Endodermal cell (in vitro differentiated cells): Measurements from ENCODE around the gene ADCY10. TPM values are rescaled to one million over a fixed set of nuclear protein-coding genes. Genes with fewer than 3 reads are reported as not detected.

ENCODE experiments used
- DNase-seq: peaks from one replicate; pipeline ENCODE4 v3.0.0-alpha.2; 2017
- H3K27ac ChIP-seq: 2 replicates; pipeline ENCODE4 v1.5.1; 2013; ENCODE audit warnings: mild to moderate bottlenecking, low read depth, low read length, moderate library complexity
- H3K27me3 ChIP-seq: 2 replicates; pipeline ENCODE4 v1.6.1; 2013; ENCODE audit warnings: mild to moderate bottlenecking, low read length, moderate library complexity; ENCODE audit not compliant: insufficient read depth, control insufficient read depth, poor library complexity, severe bottlenecking
- H3K36me3 ChIP-seq: 2 replicates; pipeline ENCODE4 v1.7.0; 2013; ENCODE audit warnings: mild to moderate bottlenecking, low read length, moderate library complexity; ENCODE audit not compliant: control insufficient read depth, insufficient read depth
- H3K4me1 ChIP-seq: one replicate; pipeline ENCODE4 v1.7.0; 2013; ENCODE audit warnings: low read length; ENCODE audit not compliant: control insufficient read depth, insufficient read depth
- H3K4me3 ChIP-seq: 2 replicates; pipeline ENCODE4 v1.5.1; 2013; ENCODE audit warnings: mild to moderate bottlenecking, low read length, moderate library complexity
- H3K9ac ChIP-seq: 2 replicates; pipeline ENCODE4 v1.6.1; 2013; ENCODE audit warnings: mild to moderate bottlenecking, low read length, moderate library complexity; ENCODE audit not compliant: poor library complexity, severe bottlenecking; ENCODE audit errors: extremely low read depth
- H3K9me3 ChIP-seq: 2 replicates; pipeline ENCODE4 v1.6.1; 2013; ENCODE audit warnings: mild to moderate bottlenecking, low read length, moderate library complexity; ENCODE audit not compliant: control insufficient read depth
- H3K27ac Mint-ChIP-seq: 2 replicates; pipeline ENCODE4 v1.8.0; 2020; ENCODE audit warnings: mixed read lengths
- H3K27me3 Mint-ChIP-seq: 2 replicates; pipeline ENCODE4 v1.8.0; 2021; ENCODE audit warnings: mild to moderate bottlenecking, mixed read lengths; ENCODE audit not compliant: insufficient read depth
- H3K36me3 Mint-ChIP-seq: 2 replicates; pipeline ENCODE4 v1.8.0; 2020; ENCODE audit warnings: low read depth, mixed read lengths
- H3K4me1 Mint-ChIP-seq: 2 replicates; pipeline ENCODE4 v1.8.0; 2020; ENCODE audit warnings: mixed read lengths
- H3K4me3 Mint-ChIP-seq: 2 replicates; pipeline ENCODE4 v1.8.0; 2020; ENCODE audit warnings: mild to moderate bottlenecking, moderate library complexity, mixed read lengths
- H3K9me3 Mint-ChIP-seq: 2 replicates; pipeline ENCODE4 v1.8.0; 2020; ENCODE audit warnings: mild to moderate bottlenecking, mixed read lengths
- CTCF ChIP-seq: fragments of 200-600 bp; sonication (generic); conservative IDR thresholded peaks from 2 replicates; pipeline ENCODE4 v1.5.0; 2021; ENCODE audit warnings: antibody characterized with exemption, mild to moderate bottlenecking
- WGBS, 2 experiments: methylation state at CpG; one replicate each; pipeline versions ENCODE4 v1.1.5 to v1.1.7; 2013; ENCODE audit warnings: missing lambda C conversion rate in 2 of 2, mixed read lengths in 1 of 2; ENCODE audit not compliant: insufficient coverage in 1 of 2, insufficient read length in 1 of 2; 5-methylcytosine and 5-hydroxymethylcytosine counted together
- total RNA-seq, 2 donors: library from RNA; stranded (reverse); fragmentation: NEBNext Ultra II Directional in 1 of 2; extraction: Animal tissue kit (Norgen Biotek cat#: 25700) in 1 of 2; gene quantifications; 2 replicates in 1 of 2; 3 replicates in 1 of 2; pipeline ENCODE4 v1.2.1, GENCODE V29; 2021

ADCY10 gene
- total RNA-seq, 2 donors from 2014 or later = 0.13 TPM; not detected in 1

GRCh38 chr1:167927046-167927754 is 13.3 kb upstream of the ADCY10 start:
- Histone ChIP-seq H3K4me3 (no peak overlapping the region), H3K9ac (no peak overlapping the region), H3K27me3 (no peaks in the 10 kb centered on the region), H3K36me3 (peaks cover 11% of the 10 kb centered on the region), H3K4me1 (peaks cover 5% of the 10 kb centered on the region), H3K27ac (no peak overlapping the region), H3K9me3 (no peaks in the 10 kb centered on the region)
- Mint-ChIP-seq H3K4me1 (peaks cover 24% of the 10 kb centered on the region), H3K27me3 (no peaks in the 10 kb centered on the region), H3K9me3 (no peaks in the 10 kb centered on the region), H3K36me3 (no peaks in the 10 kb centered on the region), H3K27ac (peak overlapping the region; percentile 55), H3K4me3 (peak overlapping the region; percentile 0)
- no peak for DNase-seq
- 82 to 92% methylated on average over 3 to 4 of the region's 4 CpGs for WGBS, 2 experiments
- no peak for TF ChIP-seq CTCF

GRCh38 chr1:167926486-167926997 is 12.6 kb upstream of the ADCY10 start:
- H3K4me1 Mint-ChIP-seq = peaks cover 22% of the 10 kb centered on the region
- no peak for DNase-seq

GRCh38 chr1:167924543-167925231 is 10.8 kb upstream of the ADCY10 start:
- Mint-ChIP-seq H3K9me3 (no peaks in the 10 kb centered on the region), H3K4me1 (peaks cover 21% of the 10 kb centered on the region), H3K36me3 (no peaks in the 10 kb centered on the region), H3K27ac (no peak overlapping the region), H3K27me3 (no peaks in the 10 kb centered on the region), H3K4me3 (no peak overlapping the region)
- Histone ChIP-seq H3K27me3 (no peaks in the 10 kb centered on the region), H3K9ac (no peak overlapping the region), H3K4me1 (peaks cover 5% of the 10 kb centered on the region), H3K36me3 (peaks cover 11% of the 10 kb centered on the region), H3K4me3 (no peak overlapping the region), H3K9me3 (no peaks in the 10 kb centered on the region), H3K27ac (no peak overlapping the region)
- 84 to 92% methylated on average over 1 to 2 of the region's 2 CpGs for WGBS, 2 experiments
- no peak for TF ChIP-seq CTCF
- DNase-seq = no peak

More at GRCh38 chr1:167926486-167926997, 12.6 kb upstream of the ADCY10 start:
- Mint-ChIP-seq H3K36me3 (no peaks in the 10 kb centered on the region), H3K4me3 (no peak overlapping the region), H3K9me3 (no peaks in the 10 kb centered on the region), H3K27me3 (no peaks in the 10 kb centered on the region), H3K27ac (peak overlapping the region; percentile 13)
- Histone ChIP-seq H3K27me3 (no peaks in the 10 kb centered on the region), H3K4me3 (no peak overlapping the region), H3K9ac (no peak overlapping the region), H3K27ac (no peak overlapping the region), H3K4me1 (peaks cover 5% of the 10 kb centered on the region), H3K9me3 (no peaks in the 10 kb centered on the region), H3K36me3 (peaks cover 11% of the 10 kb centered on the region)
- TF ChIP-seq CTCF = peak; percentile 38
- whole genome bisulfite sequencing, 2 experiments = 68 to 82% methylated on average over 6 of the region's 6 CpGs
